ENCODE measurements around the gene ING5.
A peak's percentile ranks its signal among the peaks of the same experiment; 100 is the strongest.

ING5 gene

DNA sequence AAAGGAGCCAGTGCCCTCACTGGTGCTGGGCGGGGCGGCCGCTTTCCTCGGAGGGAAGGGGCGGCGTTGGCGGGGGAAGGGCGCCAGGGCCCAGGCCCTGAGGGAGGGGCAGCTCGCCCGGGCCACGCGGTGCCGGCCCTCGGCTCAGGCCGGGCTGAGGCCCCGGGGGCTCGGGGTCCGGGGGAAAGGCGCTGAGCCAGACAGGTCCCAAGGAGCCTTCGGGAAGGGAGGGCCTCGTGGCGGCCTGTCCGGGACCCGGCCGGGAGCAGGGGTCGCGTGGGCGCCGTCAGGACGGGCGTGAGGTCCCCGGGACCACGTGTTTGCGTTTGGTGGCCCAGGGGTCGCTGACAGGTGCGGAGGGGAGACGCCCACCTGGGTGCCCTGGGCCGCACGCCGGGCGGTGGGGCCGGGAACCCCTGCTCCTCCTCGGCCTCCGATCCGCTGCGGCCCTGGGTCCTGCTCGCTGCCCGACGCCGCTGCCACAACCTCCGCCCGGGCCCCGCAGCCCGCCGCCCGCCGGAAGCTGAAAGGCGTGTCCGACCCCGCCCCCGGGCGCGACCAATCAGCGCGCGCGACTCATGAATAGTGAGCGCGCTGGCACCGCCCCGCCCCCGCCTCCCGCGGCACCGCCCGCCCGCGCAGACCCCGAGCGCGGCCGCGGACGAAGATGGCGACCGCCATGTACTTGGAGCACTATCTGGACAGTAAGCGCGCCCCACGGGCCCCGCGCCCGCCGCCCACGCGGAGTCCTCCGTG, at the start of gene ING5:
ING5 (plus strand) TSS at position 641 of the 756 bp plus-strand sequence; CDS start at position 668, 27 bp downstream.
- Histone ChIP-seq H3K4me1 (ENCODE audit: control insufficient read depth, insufficient read depth, low read length) (peaks cover 3% of the 10 kb centered on the region), H3K36me3 (ENCODE audit: control insufficient read depth, insufficient read depth, low read length) (peaks cover 15% of the 10 kb centered on the region), H3K9ac (ENCODE audit: low read depth, low read length) (peak within 1 kb of the TSS; percentile 79), H3K4me3 (ENCODE audit: low read depth, low read length) (peak within 1 kb of the TSS; percentile 74), H3K9me3 (ENCODE audit: control insufficient read depth, insufficient read depth, low read length) (no peaks in the 10 kb centered on the region), H3K27me3 (ENCODE audit: control insufficient read depth, insufficient read depth, low read length) (no peaks in the 10 kb centered on the region)

DNA sequence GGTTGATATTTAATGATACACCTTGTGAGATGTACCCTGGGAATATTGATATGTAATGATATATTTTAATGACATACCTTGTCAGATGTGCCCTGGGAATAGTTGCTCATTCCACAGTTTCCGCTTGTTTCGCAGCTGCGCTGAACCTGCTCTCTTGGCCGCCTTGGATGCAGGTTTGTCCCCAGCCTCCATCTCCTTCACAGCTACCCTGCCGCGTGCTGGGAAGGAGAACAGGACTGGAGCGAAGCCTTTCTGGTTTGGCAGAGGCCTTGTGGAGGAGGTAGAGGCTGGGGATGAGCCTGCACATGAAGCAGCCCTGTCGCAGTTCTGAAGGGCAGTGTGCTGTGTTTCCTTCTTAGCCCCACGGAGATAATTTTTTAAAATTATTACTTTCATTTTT, 49.7 kb upstream of the ING5 start:
- Histone ChIP-seq H3K9me3 (ENCODE audit: control insufficient read depth, insufficient read depth, low read length) (no peaks in the 10 kb centered on the region), H3K4me3 (ENCODE audit: low read depth, low read length) (no peak overlapping the region), H3K36me3 (ENCODE audit: control insufficient read depth, insufficient read depth, low read length) (peaks cover 34% of the 10 kb centered on the region), H3K4me1 (ENCODE audit: control insufficient read depth, insufficient read depth, low read length) (peaks cover 2% of the 10 kb centered on the region), H3K9ac (ENCODE audit: low read depth, low read length) (no peak overlapping the region), H3K27me3 (ENCODE audit: control insufficient read depth, insufficient read depth, low read length) (no peaks in the 10 kb centered on the region)

DNA sequence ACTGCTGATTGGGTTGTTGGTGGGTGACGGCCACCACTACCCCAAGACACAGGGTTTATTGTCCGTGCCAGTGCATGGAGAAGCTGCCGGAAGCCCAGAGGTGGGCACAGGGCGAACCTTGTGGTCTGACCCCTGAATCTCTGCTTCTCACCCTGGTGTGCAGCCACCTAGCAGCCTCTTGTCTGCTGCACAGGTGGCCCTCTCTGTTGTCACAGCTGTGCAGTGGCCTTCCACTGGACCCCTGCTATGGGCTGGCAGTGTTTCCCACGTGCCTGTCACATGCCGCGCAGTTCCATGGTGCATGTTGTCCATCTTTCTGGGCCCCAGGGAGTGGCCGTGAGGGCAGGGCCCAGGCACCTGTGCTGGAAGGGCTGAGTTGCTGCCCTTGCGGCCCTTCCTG, 49.1 kb upstream of the ING5 start:
- H3K9me3 ChIP-seq (ENCODE audit: control insufficient read depth, insufficient read depth, low read length): no peaks in the 10 kb centered on the region
- H3K4me1 ChIP-seq (ENCODE audit: control insufficient read depth, insufficient read depth, low read length): peaks cover 2% of the 10 kb centered on the region
- peaks cover 35% of the 10 kb centered on the region for H3K36me3 ChIP-seq (ENCODE audit: control insufficient read depth, insufficient read depth, low read length)
- H3K9ac ChIP-seq (ENCODE audit: low read depth, low read length): no peak overlapping the region
- H3K27me3 ChIP-seq (ENCODE audit: control insufficient read depth, insufficient read depth, low read length): no peaks in the 10 kb centered on the region
- H3K4me3 ChIP-seq (ENCODE audit: low read depth, low read length): no peak overlapping the region

DNA sequence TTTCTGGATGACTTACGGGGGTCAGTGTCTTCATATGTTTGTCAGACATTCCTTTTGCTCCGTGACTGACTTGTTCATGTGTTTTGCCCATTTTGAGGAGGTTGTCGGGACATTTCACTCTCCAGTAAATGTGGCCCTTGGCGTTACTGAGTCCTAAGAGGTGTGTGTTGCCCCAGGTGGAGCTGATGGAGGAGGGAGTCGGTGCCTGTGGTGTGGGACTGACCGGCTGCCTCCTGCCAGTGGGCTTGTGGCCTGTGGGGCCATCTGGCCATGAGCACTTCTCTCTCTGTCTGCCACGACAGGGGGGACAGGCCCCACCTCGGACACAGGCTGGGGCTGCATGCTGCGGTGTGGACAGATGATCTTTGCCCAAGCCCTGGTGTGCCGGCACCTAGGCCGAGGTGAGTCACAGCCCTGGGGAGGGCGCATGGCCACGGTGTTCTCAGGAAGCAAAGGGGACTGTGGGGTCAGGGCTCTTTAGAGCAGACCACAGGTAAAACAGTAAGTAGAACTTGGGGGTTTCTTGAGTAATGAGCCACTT, 48.6 kb upstream of the ING5 start:
- Histone ChIP-seq H3K27me3 (ENCODE audit: control insufficient read depth, insufficient read depth, low read length) (no peaks in the 10 kb centered on the region), H3K9me3 (ENCODE audit: control insufficient read depth, insufficient read depth, low read length) (no peaks in the 10 kb centered on the region), H3K4me1 (ENCODE audit: control insufficient read depth, insufficient read depth, low read length) (peaks cover 2% of the 10 kb centered on the region), H3K9ac (ENCODE audit: low read depth, low read length) (no peak overlapping the region), H3K36me3 (ENCODE audit: control insufficient read depth, insufficient read depth, low read length) (peaks cover 40% of the 10 kb centered on the region), H3K4me3 (ENCODE audit: low read depth, low read length) (no peak overlapping the region)

DNA sequence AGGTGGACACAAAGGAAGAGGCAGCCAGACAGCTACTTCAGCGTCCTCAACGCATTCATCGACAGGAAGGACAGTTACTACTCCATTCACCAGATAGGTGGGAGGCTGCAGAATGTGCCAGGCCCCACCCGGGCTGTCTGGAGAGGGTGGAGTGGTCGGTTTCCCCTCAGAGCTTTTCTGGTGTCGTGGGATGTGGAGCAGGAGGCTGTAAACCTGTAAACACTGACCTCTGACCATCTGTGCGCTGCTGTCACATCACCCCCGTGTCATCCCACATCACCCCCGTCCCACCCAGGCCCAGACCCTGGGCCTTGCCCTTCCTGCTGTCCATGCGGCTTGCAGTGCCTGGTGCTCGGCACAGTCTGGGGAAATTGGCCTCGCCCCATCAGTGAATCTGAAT, 47.3 kb upstream of the ING5 start:
- no peak overlapping the region for H3K4me3 ChIP-seq (ENCODE audit: low read depth, low read length)
- no peaks in the 10 kb centered on the region for H3K9me3 ChIP-seq (ENCODE audit: control insufficient read depth, insufficient read depth, low read length)
- H3K4me1 ChIP-seq (ENCODE audit: control insufficient read depth, insufficient read depth, low read length): peaks cover 2% of the 10 kb centered on the region
- H3K27me3 ChIP-seq (ENCODE audit: control insufficient read depth, insufficient read depth, low read length): no peaks in the 10 kb centered on the region
- peaks cover 45% of the 10 kb centered on the region for H3K36me3 ChIP-seq (ENCODE audit: control insufficient read depth, insufficient read depth, low read length)
- no peak overlapping the region for H3K9ac ChIP-seq (ENCODE audit: low read depth, low read length)

DNA sequence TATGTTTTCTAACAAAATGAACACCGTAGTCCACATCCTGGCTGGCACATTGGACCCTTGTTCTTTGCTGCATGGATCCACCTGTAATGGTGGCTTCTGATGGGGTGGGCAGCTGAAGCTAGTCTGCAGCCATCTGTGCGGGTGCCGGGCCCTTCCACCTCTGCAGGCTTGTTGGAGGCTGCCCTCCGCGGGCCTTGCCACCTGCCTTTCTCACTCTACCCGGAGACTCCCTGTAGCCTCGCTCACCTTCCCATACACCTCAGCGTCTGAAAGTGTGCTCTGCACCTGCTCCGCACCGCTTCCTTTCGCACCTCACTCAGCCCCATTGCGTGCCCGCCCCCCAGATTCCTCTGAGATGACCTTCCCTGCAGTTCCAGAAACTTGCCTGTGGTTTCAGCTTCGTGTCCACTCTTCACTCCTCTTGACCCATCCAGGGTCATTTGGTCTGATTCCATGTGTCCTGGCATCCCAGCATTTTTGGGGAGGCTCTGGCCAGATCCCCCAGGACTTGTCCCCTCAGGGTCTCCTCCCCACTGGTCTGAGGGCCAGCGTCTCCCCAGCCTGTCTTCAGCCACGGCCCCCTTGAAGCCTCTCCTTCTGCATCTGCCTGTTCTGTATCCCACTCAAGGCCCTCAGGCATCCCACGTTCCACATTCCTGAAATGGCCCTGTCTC, 46.2 kb upstream of the ING5 start:
- Histone ChIP-seq H3K27me3 (ENCODE audit: control insufficient read depth, insufficient read depth, low read length) (no peaks in the 10 kb centered on the region), H3K4me3 (ENCODE audit: low read depth, low read length) (no peak overlapping the region), H3K4me1 (ENCODE audit: control insufficient read depth, insufficient read depth, low read length) (no peaks in the 10 kb centered on the region), H3K9ac (ENCODE audit: low read depth, low read length) (no peak overlapping the region), H3K9me3 (ENCODE audit: control insufficient read depth, insufficient read depth, low read length) (no peaks in the 10 kb centered on the region), H3K36me3 (ENCODE audit: control insufficient read depth, insufficient read depth, low read length) (peaks cover 54% of the 10 kb centered on the region)

GRCh38 chr2:241656190-241656741, 45.6 kb upstream of the ING5 start:
- no peaks in the 10 kb centered on the region for H3K9me3 ChIP-seq (ENCODE audit: control insufficient read depth, insufficient read depth, low read length)
- H3K36me3 ChIP-seq (ENCODE audit: control insufficient read depth, insufficient read depth, low read length): peaks cover 60% of the 10 kb centered on the region
- no peaks in the 10 kb centered on the region for H3K27me3 ChIP-seq (ENCODE audit: control insufficient read depth, insufficient read depth, low read length)
- H3K9ac ChIP-seq (ENCODE audit: low read depth, low read length): no peak overlapping the region
- no peaks in the 10 kb centered on the region for H3K4me1 ChIP-seq (ENCODE audit: control insufficient read depth, insufficient read depth, low read length)
- H3K4me3 ChIP-seq (ENCODE audit: low read depth, low read length): no peak overlapping the region

- Histone ChIP-seq H3K27me3 (ENCODE audit: control insufficient read depth, insufficient read depth, low read length) (no peaks in the 10 kb centered on the region), H3K4me3 (ENCODE audit: low read depth, low read length) (no peak overlapping the region), H3K9ac (ENCODE audit: low read depth, low read length) (no peak overlapping the region), H3K36me3 (ENCODE audit: control insufficient read depth, insufficient read depth, low read length) (peaks cover 50% of the 10 kb centered on the region), H3K4me1 (ENCODE audit: control insufficient read depth, insufficient read depth, low read length) (no peaks in the 10 kb centered on the region), H3K9me3 (ENCODE audit: control insufficient read depth, insufficient read depth, low read length) (no peaks in the 10 kb centered on the region)
Measured at GRCh38 chr2:241657786-241658254, 44.0 kb upstream of the ING5 start.

DNA sequence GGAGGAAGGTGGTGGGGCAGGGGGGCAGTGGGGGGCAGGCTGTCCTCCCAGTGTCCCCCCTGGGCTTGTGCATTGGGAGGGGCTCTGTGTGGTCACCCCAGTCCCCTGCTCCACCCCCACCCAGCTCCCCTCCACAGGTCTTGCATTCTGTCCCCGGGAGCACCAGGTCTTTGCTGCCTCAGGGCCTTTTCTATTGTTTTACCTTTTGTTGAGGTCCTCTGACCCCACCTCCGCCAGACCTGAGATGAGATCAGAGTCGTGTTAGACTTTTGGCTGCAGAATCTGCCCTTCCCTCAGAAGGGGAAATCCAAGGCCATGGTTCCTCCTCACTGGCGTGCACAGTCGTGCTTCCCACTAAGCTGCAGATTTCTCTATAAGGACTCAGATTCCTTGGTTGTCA, 43.5 kb upstream of the ING5 start:
- H3K4me1 ChIP-seq (ENCODE audit: control insufficient read depth, insufficient read depth, low read length): no peaks in the 10 kb centered on the region
- H3K4me3 ChIP-seq (ENCODE audit: low read depth, low read length): no peak overlapping the region
- H3K9ac ChIP-seq (ENCODE audit: low read depth, low read length): no peak overlapping the region
- peaks cover 49% of the 10 kb centered on the region for H3K36me3 ChIP-seq (ENCODE audit: control insufficient read depth, insufficient read depth, low read length)
- no peaks in the 10 kb centered on the region for H3K9me3 ChIP-seq (ENCODE audit: control insufficient read depth, insufficient read depth, low read length)
- H3K27me3 ChIP-seq (ENCODE audit: control insufficient read depth, insufficient read depth, low read length): no peaks in the 10 kb centered on the region

- Histone ChIP-seq H3K27me3 (ENCODE audit: control insufficient read depth, insufficient read depth, low read length) (no peaks in the 10 kb centered on the region), H3K9me3 (ENCODE audit: control insufficient read depth, insufficient read depth, low read length) (no peaks in the 10 kb centered on the region), H3K4me3 (ENCODE audit: low read depth, low read length) (no peak overlapping the region), H3K4me1 (ENCODE audit: control insufficient read depth, insufficient read depth, low read length) (no peaks in the 10 kb centered on the region), H3K9ac (ENCODE audit: low read depth, low read length) (no peak overlapping the region), H3K36me3 (ENCODE audit: control insufficient read depth, insufficient read depth, low read length) (peaks cover 49% of the 10 kb centered on the region)
Measured at GRCh38 chr2:241659150-241659739, 42.6 kb upstream of the ING5 start.

GRCh38 chr2:241660593-241661213, 41.1 kb upstream of the ING5 start:
- peaks cover 36% of the 10 kb centered on the region for H3K36me3 ChIP-seq (ENCODE audit: control insufficient read depth, insufficient read depth, low read length)
- H3K9me3 ChIP-seq (ENCODE audit: control insufficient read depth, insufficient read depth, low read length): no peaks in the 10 kb centered on the region
- peaks cover 2% of the 10 kb centered on the region for H3K4me1 ChIP-seq (ENCODE audit: control insufficient read depth, insufficient read depth, low read length)
- no peaks in the 10 kb centered on the region for H3K27me3 ChIP-seq (ENCODE audit: control insufficient read depth, insufficient read depth, low read length)
- H3K9ac ChIP-seq (ENCODE audit: low read depth, low read length): peak overlapping the region; percentile 3
- H3K4me3 ChIP-seq (ENCODE audit: low read depth, low read length): no peak overlapping the region

Measured in iPS-15b (cell line).